SK-N-SH treated with all-trans-retinoic acid at 6 μM for 48 hours (cell line): ENCODE measurements around the gene CLUH.

Source experiments
- ATAC-seq: fragments of 200-7000 bp; cut with Tn5 transposase; 3 replicates; pipeline ENCODE4 v1.9.1; 2020; ENCODE audit warnings: mild to moderate bottlenecking, moderate library complexity
- BACH2 ChIP-seq: fragments of 250-450 bp; sonication (Bioruptor Pico); IDR thresholded peaks from 2 replicates; pipeline ENCODE4 v1.9.0; 2021; ENCODE audit warnings: mild to moderate bottlenecking, borderline replicate concordance
- CREB5 ChIP-seq: fragments of 250-450 bp; sonication (Bioruptor Pico); IDR thresholded peaks from 2 replicates; pipeline ENCODE4 v1.5.1; 2020; ENCODE audit warnings: low read depth, mild to moderate bottlenecking, moderate library complexity
- CSRNP3 ChIP-seq: fragments of 250-450 bp; sonication (Bioruptor Pico); IDR thresholded peaks from 2 replicates; pipeline ENCODE4 v1.5.1; 2021; ENCODE audit warnings: mild to moderate bottlenecking, moderate library complexity
- ESRRG ChIP-seq: fragments of 250-450 bp; sonication (Bioruptor Pico); IDR thresholded peaks from 2 replicates; pipeline ENCODE4 v1.6.1; 2021; ENCODE audit warnings: mild to moderate bottlenecking
- GLIS3 ChIP-seq: fragments of 250-450 bp; sonication (Bioruptor Pico); IDR thresholded peaks from 2 replicates; pipeline ENCODE4 v1.5.0; 2020; ENCODE audit warnings: mild to moderate bottlenecking, moderate library complexity
- RARB ChIP-seq: fragments of 250-450 bp; sonication (Bioruptor Pico); IDR thresholded peaks from 2 replicates; pipeline ENCODE4 v1.8.0; 2021; ENCODE audit warnings: mild to moderate bottlenecking, moderate library complexity
- SNAI2 ChIP-seq: fragments of 250-450 bp; sonication (Bioruptor Pico); IDR thresholded peaks from 2 replicates; pipeline ENCODE4 v1.5.0; 2020; ENCODE audit warnings: mild to moderate bottlenecking, moderate library complexity
- TCF4 ChIP-seq: fragments of 250-450 bp; sonication (Bioruptor Pico); IDR thresholded peaks from 2 replicates; pipeline ENCODE4 v1.8.0; 2021; ENCODE audit warnings: mild to moderate bottlenecking, moderate library complexity, borderline replicate concordance
- TOX ChIP-seq: fragments of 250-450 bp; sonication (Bioruptor Pico); IDR thresholded peaks from 2 replicates; pipeline ENCODE4 v1.8.0; 2021; ENCODE audit warnings: mild to moderate bottlenecking, moderate library complexity, borderline replicate concordance
- TSHZ2 ChIP-seq: fragments of 250-450 bp; sonication (Bioruptor Pico); IDR thresholded peaks from 2 replicates; pipeline ENCODE4 v1.5.0; 2020; ENCODE audit warnings: mild to moderate bottlenecking, moderate library complexity
- ZC3H10 ChIP-seq: fragments of 250-450 bp; sonication (Bioruptor Pico); IDR thresholded peaks from 2 replicates; pipeline ENCODE4 v1.5.1; 2021; ENCODE audit warnings: mild to moderate bottlenecking, moderate library complexity
- ZFP3 ChIP-seq: fragments of 250-450 bp; sonication (Bioruptor Pico); IDR thresholded peaks from 2 replicates; pipeline ENCODE4 v1.5.0; 2020; ENCODE audit warnings: mild to moderate bottlenecking, moderate library complexity
- ZNF565 ChIP-seq: fragments of 450-650 bp; formaldehyde crosslinking; conservative IDR thresholded peaks from 2 replicates; pipeline ENCODE4 v1.5.0; 2020; ENCODE audit warnings: low read depth, mild to moderate bottlenecking, moderate library complexity
- ZNF70 ChIP-seq: fragments of 450-650 bp; formaldehyde crosslinking; IDR thresholded peaks from 2 replicates; pipeline ENCODE4 v1.5.0; 2020; ENCODE audit warnings: mild to moderate bottlenecking, moderate library complexity

CLUH gene

GRCh38 chr17:2707721-2708584, 3.6 kb downstream of the CLUH start (continued):
- TF ChIP-seq CSRNP3 (no peak), ZNF565 (CRISPR knock-in tag) (no peak)

- no peak for ATAC-seq
- TF ChIP-seq CREB5 (CRISPR knock-in tag) = no peak
- TF ChIP-seq TCF4 (CRISPR knock-in tag) = no peak
- TF ChIP-seq ZC3H10 (CRISPR knock-in tag) = no peak
- TF ChIP-seq BACH2 (CRISPR knock-in tag) = no peak
- TF ChIP-seq, all 23 proteins: peak for 0
Measured at GRCh38 chr17:2706911-2707510, 4.6 kb downstream of the CLUH start.

- no peak for ATAC-seq
Measured at GRCh38 chr17:2705888-2706795, 5.4 kb downstream of the CLUH start.

More at GRCh38 chr17:2705888-2706795, 5.4 kb downstream of the CLUH start:
- TF ChIP-seq GLIS3 (CRISPR knock-in tag) (no peak), SNAI2 (CRISPR knock-in tag) (no peak), CSRNP3 (no peak), BACH2 (CRISPR knock-in tag) (no peak), ZNF565 (CRISPR knock-in tag) (no peak), ZFP3 (CRISPR knock-in tag) (no peak), ESRRG (no peak), ZNF70 (CRISPR knock-in tag) (no peak), TSHZ2 (CRISPR knock-in tag) (no peak), CREB5 (CRISPR knock-in tag) (no peak), RARB (CRISPR knock-in tag) (no peak), TOX (CRISPR knock-in tag) (no peak)
